ENCODE data around the gene STAB1. TPM values are rescaled to one million over a fixed set of nuclear protein-coding genes. Genes with fewer than 3 reads are reported as not detected.

Gene STAB1
- polyA plus RNA-seq, 1 donor (not counting 4 experiments of a cell fraction or from before 2014, with no cell fraction given) = not detected

DNA sequence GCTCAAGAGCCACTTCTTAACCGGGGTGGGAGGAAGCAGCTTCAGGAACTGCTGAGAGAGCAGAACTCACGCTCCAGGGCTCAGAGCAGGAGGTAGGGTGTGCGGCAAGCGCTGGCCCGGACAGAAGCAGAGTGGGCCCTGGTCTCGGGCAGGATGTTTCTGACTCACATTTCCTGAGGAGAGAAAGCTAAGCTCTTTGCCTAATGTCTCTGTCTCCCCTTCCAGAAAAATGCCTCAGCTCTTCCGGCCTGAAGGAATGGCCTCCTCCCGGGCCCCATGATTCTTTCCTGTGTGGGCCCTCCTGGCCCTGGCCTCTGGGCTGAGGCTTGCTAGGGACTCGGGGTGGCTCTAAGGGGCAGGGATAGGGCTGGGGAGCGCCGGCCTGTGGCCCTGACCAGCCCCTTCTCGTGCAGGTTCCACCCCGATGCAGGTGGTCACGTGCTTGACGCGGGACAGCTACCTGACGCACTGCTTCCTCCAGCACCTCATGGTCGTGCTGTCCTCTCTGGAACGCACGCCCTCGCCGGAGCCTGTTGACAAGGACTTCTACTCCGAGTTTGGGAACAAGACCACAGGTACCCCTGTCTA lies 4.1 kb upstream of the STAB1 start:
- H3K27me3 ChIP-seq (ENCODE audit: control insufficient read depth, extremely low read depth, insufficient read depth, low read length) = no peaks in the 10 kb centered on the region
- H3K4me3 ChIP-seq (ENCODE audit: control insufficient read depth in 2 of 3, extremely low read depth in 1 of 3, insufficient read depth in 2 of 3, low read depth in 1 of 3, low read length in 3 of 3) = no peak overlapping the region
- H3K36me3 ChIP-seq (ENCODE audit: control insufficient read depth in 2 of 2, extremely low read depth in 1 of 2, insufficient read depth in 2 of 2, low read length in 2 of 2) = peaks cover 28 to 51% of the 10 kb centered on the region in 2 experiments
- no peak for DNase-seq (ENCODE audit: low read depth, low spot score)
- no peak overlapping the region for H3K27ac ChIP-seq (ENCODE audit: control insufficient read depth, insufficient read depth, low read length)
- no peak overlapping the region for H3K9ac ChIP-seq (ENCODE audit: control insufficient read depth, extremely low read depth, insufficient read depth, low read length)
- dilution Hi-C loops (cut with MboI; ENCODE audit: extremely low pct_ligation_motif_present, low sequenced_read_pairs) = no loop called here
- no peak overlapping the region for H2AFZ ChIP-seq (ENCODE audit: control insufficient read depth, low read length)
- no peaks in the 10 kb centered on the region for H3K9me3 ChIP-seq (ENCODE audit: control insufficient read depth, low read depth, low read length)
- FAIRE-seq = no peak
- H3K9me1 ChIP-seq (ENCODE audit: control insufficient read depth, extremely low read depth, insufficient read depth, low read length) = no peaks in the 10 kb centered on the region
- peaks cover 3% of the 10 kb centered on the region for H4K20me1 ChIP-seq (ENCODE audit: control insufficient read depth, extremely low read depth, insufficient read depth, low read length)
- no peak overlapping the region for H3K4me2 ChIP-seq (ENCODE audit: control insufficient read depth, extremely low read depth, insufficient read depth, low read depth, low read length)
- TF ChIP-seq EZH2 (IDR thresholded peaks at IDR 0.05; ENCODE audit: low read length) = no peak
- TF ChIP-seq, protein P1, sequence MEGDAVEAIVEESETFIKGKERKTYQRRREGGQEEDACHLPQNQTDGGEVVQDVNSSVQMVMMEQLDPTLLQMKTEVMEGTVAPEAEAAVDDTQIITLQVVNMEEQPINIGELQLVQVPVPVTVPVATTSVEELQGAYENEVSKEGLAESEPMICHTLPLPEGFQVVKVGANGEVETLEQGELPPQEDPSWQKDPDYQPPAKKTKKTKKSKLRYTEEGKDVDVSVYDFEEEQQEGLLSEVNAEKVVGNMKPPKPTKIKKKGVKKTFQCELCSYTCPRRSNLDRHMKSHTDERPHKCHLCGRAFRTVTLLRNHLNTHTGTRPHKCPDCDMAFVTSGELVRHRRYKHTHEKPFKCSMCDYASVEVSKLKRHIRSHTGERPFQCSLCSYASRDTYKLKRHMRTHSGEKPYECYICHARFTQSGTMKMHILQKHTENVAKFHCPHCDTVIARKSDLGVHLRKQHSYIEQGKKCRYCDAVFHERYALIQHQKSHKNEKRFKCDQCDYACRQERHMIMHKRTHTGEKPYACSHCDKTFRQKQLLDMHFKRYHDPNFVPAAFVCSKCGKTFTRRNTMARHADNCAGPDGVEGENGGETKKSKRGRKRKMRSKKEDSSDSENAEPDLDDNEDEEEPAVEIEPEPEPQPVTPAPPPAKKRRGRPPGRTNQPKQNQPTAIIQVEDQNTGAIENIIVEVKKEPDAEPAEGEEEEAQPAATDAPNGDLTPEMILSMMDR (optimal IDR thresholded peaks at IDR 0.05 in 1 of 3, IDR thresholded peaks at IDR 0.05 in 1 of 3, conservative IDR thresholded peaks at IDR 0.05 in 1 of 3; ENCODE audit: extremely low read depth in 1 of 3, insufficient read depth in 2 of 3, low read length in 3 of 3) = no peak
- H3K4me1 ChIP-seq (ENCODE audit: control insufficient read depth, extremely low read depth, insufficient read depth, low read length) = no peaks in the 10 kb centered on the region
- H3K79me2 ChIP-seq (ENCODE audit: control insufficient read depth, insufficient read depth, low read length) = peaks cover 3% of the 10 kb centered on the region

DNA sequence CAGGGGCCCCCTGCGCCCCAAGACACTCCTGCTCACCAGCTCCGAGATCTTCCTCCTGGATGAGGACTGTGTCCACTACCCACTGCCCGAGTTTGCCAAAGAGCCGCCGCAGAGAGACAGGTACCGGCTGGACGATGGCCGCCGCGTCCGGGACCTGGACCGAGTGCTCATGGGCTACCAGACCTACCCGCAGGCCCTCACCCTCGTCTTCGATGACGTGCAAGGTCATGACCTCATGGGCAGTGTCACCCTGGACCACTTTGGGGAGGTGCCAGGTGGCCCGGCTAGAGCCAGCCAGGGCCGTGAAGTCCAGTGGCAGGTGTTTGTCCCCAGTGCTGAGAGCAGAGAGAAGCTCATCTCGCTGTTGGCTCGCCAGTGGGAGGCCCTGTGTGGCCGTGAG lies 3.1 kb upstream of the STAB1 start:
- H3K27me3 ChIP-seq (ENCODE audit: control insufficient read depth, extremely low read depth, insufficient read depth, low read length) = no peaks in the 10 kb centered on the region
- no peak overlapping the region for H3K4me3 ChIP-seq (ENCODE audit: control insufficient read depth in 2 of 3, extremely low read depth in 1 of 3, insufficient read depth in 2 of 3, low read depth in 1 of 3, low read length in 3 of 3)
- H3K4me1 ChIP-seq (ENCODE audit: control insufficient read depth, extremely low read depth, insufficient read depth, low read length) = no peaks in the 10 kb centered on the region
- DNase-seq (ENCODE audit: low read depth, low spot score) = no peak
- H3K9me3 ChIP-seq (ENCODE audit: control insufficient read depth, low read depth, low read length) = no peaks in the 10 kb centered on the region
- no peaks in the 10 kb centered on the region for H3K9me1 ChIP-seq (ENCODE audit: control insufficient read depth, extremely low read depth, insufficient read depth, low read length)
- H3K27ac ChIP-seq (ENCODE audit: control insufficient read depth, insufficient read depth, low read length) = no peak overlapping the region
- dilution Hi-C loops (cut with MboI; ENCODE audit: extremely low pct_ligation_motif_present, low sequenced_read_pairs) = no loop called here
- no peak overlapping the region for H3K4me2 ChIP-seq (ENCODE audit: control insufficient read depth, extremely low read depth, insufficient read depth, low read depth, low read length)
- H3K79me2 ChIP-seq (ENCODE audit: control insufficient read depth, insufficient read depth, low read length) = peaks cover 3% of the 10 kb centered on the region
- TF ChIP-seq EZH2 (IDR thresholded peaks at IDR 0.05; ENCODE audit: low read length) = no peak
- TF ChIP-seq, protein P1 (optimal IDR thresholded peaks at IDR 0.05 in 1 of 3, IDR thresholded peaks at IDR 0.05 in 1 of 3, conservative IDR thresholded peaks at IDR 0.05 in 1 of 3; ENCODE audit: extremely low read depth in 1 of 3, insufficient read depth in 2 of 3, low read length in 3 of 3) = no peak
- H3K36me3 ChIP-seq (ENCODE audit: control insufficient read depth in 2 of 2, extremely low read depth in 1 of 2, insufficient read depth in 2 of 2, low read length in 2 of 2) = peaks cover 23 to 46% of the 10 kb centered on the region in 2 experiments
- FAIRE-seq = no peak
- H4K20me1 ChIP-seq (ENCODE audit: control insufficient read depth, extremely low read depth, insufficient read depth, low read length) = peaks cover 3% of the 10 kb centered on the region
- H2AFZ ChIP-seq (ENCODE audit: control insufficient read depth, low read length) = no peak overlapping the region
- no peak overlapping the region for H3K9ac ChIP-seq (ENCODE audit: control insufficient read depth, extremely low read depth, insufficient read depth, low read length)
